BJ (cell line): ENCODE results near the gene CLPTM1. TPM values are rescaled to one million over a fixed set of nuclear protein-coding genes. Genes with fewer than 3 reads are reported as not detected.
"Not testable (repeated sequence)": the region's sequence is repeated elsewhere in the genome, so short reads cannot be mapped to it uniquely, and the experiment has no call there.

ENCODE experiments used
- CTCF ChIA-PET: fragments of 350-600 bp; formaldehyde crosslinking; extraction: SDS; loops from one replicate; lab custom pipeline; 2021; ENCODE audit warnings: antibody characterized with exemption, inconsistent platforms; lab: Yijun Ruan, JAX
- POLR2A ChIA-PET: fragments of 300-600 bp; sonication (Branson Sonifier 250); formaldehyde crosslinking; extraction: SDS; loops from one replicate; lab custom pipeline; 2021; ENCODE audit warnings: antibody characterized with exemption; lab: Charles Lee
- DNase-seq: peaks from one replicate; pipeline ENCODE4 v3.0.0-alpha.2; 2011; ENCODE audit warnings: low read depth
- H3K27me3 ChIP-seq: 2 replicates; pipeline ENCODE4 v1.6.0; 2011; ENCODE audit warnings: low read length; ENCODE audit not compliant: control insufficient read depth, insufficient read depth
- H3K36me3 ChIP-seq: 2 replicates; pipeline ENCODE4 v1.5.1; 2011; ENCODE audit warnings: low read length; ENCODE audit not compliant: control insufficient read depth, insufficient read depth
- H3K4me3 ChIP-seq: 2 replicates; pipeline ENCODE4 v1.5.1; 2011; ENCODE audit warnings: low read depth, mild to moderate bottlenecking, control low read depth, low read length
- CTCF ChIP-seq: IDR thresholded peaks from 2 replicates; pipeline ENCODE4 v1.5.1; 2011; ENCODE audit warnings: low read depth, mild to moderate bottlenecking, control low read depth, inconsistent platforms, low read length, moderate library complexity; ENCODE audit not compliant: insufficient read depth
- polyA plus RNA-seq: library from polyadenylated mRNA; depleted of rRNA; stranded (reverse); fragments of >200 nt; gene quantifications from 2 replicates; pipeline ENCODE4 v1.2.3, GENCODE V29; 2011

Gene CLPTM1
- polyA plus RNA-seq, 1 experiment: 127 TPM

DNA sequence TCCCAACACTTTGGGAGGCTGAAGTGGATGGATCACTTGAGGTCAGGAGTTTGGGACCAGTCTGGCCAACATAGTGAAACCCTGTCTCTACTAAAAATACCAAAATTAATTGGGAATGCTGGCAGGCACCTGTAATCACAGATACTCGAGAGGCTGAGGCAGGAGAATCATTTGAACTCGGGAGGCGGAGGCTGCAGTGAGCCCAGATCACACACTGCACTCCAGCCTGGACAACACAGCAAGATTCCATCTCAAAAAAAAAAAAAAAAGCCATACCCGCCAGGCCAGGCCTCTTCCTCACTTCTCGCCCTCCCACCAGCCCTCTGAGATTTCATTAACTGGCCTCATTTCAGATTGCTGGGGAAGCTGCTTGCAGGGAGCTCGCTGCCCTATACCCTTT lies 38.3 kb downstream of the CLPTM1 start:
- no peak for TF ChIP-seq CTCF
- Histone ChIP-seq H3K27me3 (no peaks in the 10 kb centered on the region), H3K36me3 (peaks cover 15% of the 10 kb centered on the region), H3K4me3 (no peak overlapping the region)
- POLR2A ChIA-PET: no interaction called here
- no peak for DNase-seq
- CTCF ChIA-PET: no interaction called here

DNA sequence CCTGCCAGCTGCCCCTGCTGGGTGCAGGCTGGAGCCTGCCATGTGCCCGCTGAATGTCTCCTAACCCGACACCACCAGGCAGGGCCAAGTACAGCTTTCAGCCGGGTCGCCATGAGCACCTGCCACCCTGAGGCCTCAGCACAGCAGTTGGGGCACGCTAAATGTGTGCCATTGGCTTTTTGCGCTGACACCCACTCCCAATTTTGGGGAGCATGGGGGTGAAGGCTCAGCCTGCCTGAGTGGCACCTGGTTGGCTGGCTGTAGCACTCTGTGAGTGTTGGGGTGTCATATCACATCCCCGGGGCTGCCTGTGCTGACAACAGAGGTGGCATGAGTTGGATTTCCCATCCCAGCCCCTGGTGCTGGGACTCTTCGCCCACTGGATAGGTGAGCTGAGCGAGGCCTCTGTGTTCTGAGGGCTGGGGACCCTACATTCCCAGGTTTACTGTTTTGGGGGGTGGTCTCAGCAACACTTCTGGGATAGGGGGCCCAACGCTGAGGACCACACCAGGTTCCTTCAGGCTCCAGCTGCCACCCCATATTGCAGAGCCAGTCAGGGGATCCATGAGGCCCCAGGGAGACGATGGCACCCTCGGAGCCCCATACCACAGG lies 38.9 kb downstream of the CLPTM1 start:
- ChIA-PET CTCF (no interaction called here), POLR2A (no interaction called here)
- H3K4me3 ChIP-seq: no peak overlapping the region
- no peaks in the 10 kb centered on the region for H3K27me3 ChIP-seq
- no peak for TF ChIP-seq CTCF
- DNase-seq: no peak
- H3K36me3 ChIP-seq: peaks cover 15% of the 10 kb centered on the region

- Histone ChIP-seq H3K27me3 (no peaks in the 10 kb centered on the region), H3K36me3 (0 out of 2 replicates have a peak, but pooled peaks cover 1% of the 10 kb centered on the region), H3K4me3 (no peak overlapping the region)
- TF ChIP-seq CTCF: no peak
- DNase-seq: no peak
- POLR2A ChIA-PET: no interaction called here
- CTCF ChIA-PET: interaction anchor here (3.8 kb wide), 1 partner anchor 9 kb away, joined by 18 read pairs; no protein-coding TSS in a partner anchor
Observed at GRCh38 chr19:44998025-44998424, 42.8 kb downstream of the CLPTM1 start.

- H3K4me3 ChIP-seq, POLR2A ChIA-PET, DNase-seq, H3K27me3 ChIP-seq, H3K36me3 ChIP-seq: not testable (repeated sequence)
- CTCF ChIA-PET: interaction anchor here (3.8 kb wide), 1 partner anchor 10 kb away, joined by 18 read pairs; no protein-coding TSS in a partner anchor
Observed at GRCh38 chr19:44999131-44999925, 44.1 kb downstream of the CLPTM1 start.

GRCh38 chr19:45000665-45001064 lies 45.5 kb downstream of the CLPTM1 start:
- CTCF ChIA-PET: interaction anchor here (0.9 to 3.8 kb wide), 6 partner anchors 12 to 439 kb away, joined by 3 to 18 read pairs (median 3); no protein-coding TSS in a partner anchor
- POLR2A ChIA-PET, H3K27me3 ChIP-seq, H3K36me3 ChIP-seq, DNase-seq: not testable (repeated sequence)
- H3K4me3 ChIP-seq: peak overlapping the region; percentile 41

- DNase-seq: peak; percentile 30
- CTCF ChIA-PET: interaction anchor here (0.9 to 1.8 kb wide), 6 partner anchors 12 to 438 kb away, joined by 3 to 5 read pairs (median 4); no protein-coding TSS in a partner anchor
- POLR2A ChIA-PET: interaction anchor here (0.5 to 0.6 kb wide), 2 partner anchors 18 to 375 kb away, joined by 3 to 5 read pairs; no protein-coding TSS in a partner anchor
- Histone ChIP-seq H3K27me3 (no peaks in the 10 kb centered on the region), H3K36me3 (peaks cover 2% of the 10 kb centered on the region; the same call in 1 of the 2 replicates), H3K4me3 (peak within 1 kb of the TSS; percentile 70)
- no peak for TF ChIP-seq CTCF
Observed at GRCh38 chr19:45001087-45001739, 46.0 kb downstream of the CLPTM1 start, which contains the start of gene RELB. Gene RELB, plus strand, starts transcription at chr19:45001464. Its CDS starts 116 bp downstream, at chr19:45001580.
